Measurements from ENCODE around the gene RAB3IL1. TPM values are rescaled to one million over a fixed set of nuclear protein-coding genes. Genes with fewer than 3 reads are reported as not detected.

The RAB3IL1 gene
- total RNA-seq, 1 experiment from 2014 or later: 2.3 TPM

DNA sequence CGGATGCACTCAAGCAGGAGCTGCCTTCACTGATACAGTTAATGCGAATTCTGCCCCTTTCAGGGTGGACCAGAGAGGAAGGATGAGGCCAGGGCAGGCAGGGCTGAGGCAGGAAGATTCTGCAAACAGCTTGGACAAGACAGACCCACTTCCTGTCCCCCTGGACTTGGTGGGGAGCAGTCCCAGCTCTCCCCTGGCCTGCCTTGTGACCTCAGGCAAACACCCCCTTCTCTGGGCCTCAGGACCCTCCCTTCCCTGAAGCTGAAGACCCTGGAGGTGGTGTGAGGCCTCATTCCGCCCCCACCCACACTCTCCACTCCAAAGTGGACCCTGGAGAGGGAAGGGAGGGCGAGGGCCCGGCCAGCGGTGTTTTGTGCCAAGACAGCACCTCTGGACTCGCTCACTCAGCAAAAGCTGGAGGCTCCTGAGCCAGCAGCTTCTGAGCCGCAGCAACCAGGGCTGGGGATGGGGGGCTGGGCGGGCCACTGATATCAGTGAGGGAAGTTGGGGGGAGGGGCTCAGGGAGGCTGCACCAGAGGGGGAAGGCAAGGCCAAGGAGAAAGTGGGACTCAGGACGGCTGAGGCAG lies 8.5 kb downstream of the RAB3IL1 start:
- DNase-seq (ENCODE audit: unreplicated experiment): no peak
- H3K4me1 Mint-ChIP-seq (ENCODE audit: insufficient read depth, unreplicated experiment): no peaks in the 10 kb centered on the region
- no peaks in the 10 kb centered on the region for H3K27me3 Mint-ChIP-seq (ENCODE audit: insufficient read depth, unreplicated experiment)
- ChIA-PET CTCF (interaction anchor here (0.6 to 4.0 kb wide), 13 partner anchors 10 to 199 kb away, joined by 3 to 42 read pairs (median 4); no protein-coding TSS in a partner anchor), POLR2A (interaction anchor here (0.6 kb wide), 1 partner anchor 62 kb away, joined by 3 read pairs; no protein-coding TSS in a partner anchor)
- intact Hi-C loops (cut with micrococcal nuclease): no loop called here
- TF ChIP-seq, protein P1, sequence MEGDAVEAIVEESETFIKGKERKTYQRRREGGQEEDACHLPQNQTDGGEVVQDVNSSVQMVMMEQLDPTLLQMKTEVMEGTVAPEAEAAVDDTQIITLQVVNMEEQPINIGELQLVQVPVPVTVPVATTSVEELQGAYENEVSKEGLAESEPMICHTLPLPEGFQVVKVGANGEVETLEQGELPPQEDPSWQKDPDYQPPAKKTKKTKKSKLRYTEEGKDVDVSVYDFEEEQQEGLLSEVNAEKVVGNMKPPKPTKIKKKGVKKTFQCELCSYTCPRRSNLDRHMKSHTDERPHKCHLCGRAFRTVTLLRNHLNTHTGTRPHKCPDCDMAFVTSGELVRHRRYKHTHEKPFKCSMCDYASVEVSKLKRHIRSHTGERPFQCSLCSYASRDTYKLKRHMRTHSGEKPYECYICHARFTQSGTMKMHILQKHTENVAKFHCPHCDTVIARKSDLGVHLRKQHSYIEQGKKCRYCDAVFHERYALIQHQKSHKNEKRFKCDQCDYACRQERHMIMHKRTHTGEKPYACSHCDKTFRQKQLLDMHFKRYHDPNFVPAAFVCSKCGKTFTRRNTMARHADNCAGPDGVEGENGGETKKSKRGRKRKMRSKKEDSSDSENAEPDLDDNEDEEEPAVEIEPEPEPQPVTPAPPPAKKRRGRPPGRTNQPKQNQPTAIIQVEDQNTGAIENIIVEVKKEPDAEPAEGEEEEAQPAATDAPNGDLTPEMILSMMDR (IDR thresholded peaks at IDR 0.05; ENCODE audit: unreplicated experiment): no peak
- peaks cover 4% of the 10 kb centered on the region for H3K36me3 Mint-ChIP-seq (ENCODE audit: insufficient read depth, unreplicated experiment)
- no peak overlapping the region for H3K27ac Mint-ChIP-seq (ENCODE audit: low read depth, unreplicated experiment)
- no TSS peak for BruUV-seq (replicated peaks)
- no peak overlapping the region for H3K4me3 Mint-ChIP-seq (ENCODE audit: unreplicated experiment)
- no peaks in the 10 kb centered on the region for H3K9me3 Mint-ChIP-seq (ENCODE audit: unreplicated experiment)

DNA sequence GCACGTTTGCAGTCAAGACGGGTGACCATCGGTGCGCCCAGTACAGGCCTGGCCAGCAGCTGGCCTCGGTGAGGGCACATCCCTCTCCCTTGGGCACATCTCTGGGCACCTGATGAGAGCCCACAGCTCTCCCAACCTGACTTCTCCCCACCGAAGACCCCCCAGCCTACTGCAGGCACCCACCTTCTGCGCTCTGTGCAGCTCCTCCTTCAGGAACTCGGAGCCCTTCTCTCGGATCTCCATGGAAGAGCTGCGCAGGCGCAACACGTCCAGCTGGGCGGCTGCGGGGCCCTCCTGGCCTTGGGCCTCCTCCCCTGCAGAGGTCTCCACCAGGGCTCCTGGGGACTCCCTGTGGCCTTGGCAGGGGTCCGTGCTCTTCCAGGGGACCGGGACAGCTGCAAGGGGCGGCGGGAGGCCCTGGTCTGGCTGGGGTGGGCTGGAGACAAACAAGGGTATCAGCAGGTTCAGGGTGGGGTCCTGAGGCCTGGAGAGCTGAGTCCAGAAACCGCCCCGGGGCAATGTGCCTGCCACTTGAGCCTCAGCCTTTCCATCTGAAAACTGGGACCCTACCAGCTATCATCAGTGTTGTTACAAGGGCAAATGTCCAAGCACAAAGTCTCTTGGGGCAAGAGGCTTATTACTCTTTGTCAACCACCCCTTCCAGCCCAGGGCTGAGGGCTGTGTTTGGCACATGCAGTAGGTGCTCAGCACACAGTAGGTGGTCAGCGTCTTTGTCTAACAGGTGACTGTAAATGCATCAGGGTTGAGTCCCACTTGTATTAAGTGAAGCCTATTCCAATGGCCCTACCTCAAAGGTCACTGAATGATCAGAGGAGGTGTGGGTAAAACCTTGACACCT lies 9.3 kb downstream of the RAB3IL1 start:
- peaks cover 4% of the 10 kb centered on the region for H3K36me3 Mint-ChIP-seq (ENCODE audit: insufficient read depth, unreplicated experiment)
- ChIA-PET POLR2A (interaction anchor here (0.6 kb wide), 1 partner anchor 17 kb away, joined by 3 read pairs; no protein-coding TSS in a partner anchor), CTCF (interaction anchor here (0.6 to 4.0 kb wide), 12 partner anchors 9 to 200 kb away, joined by 3 to 42 read pairs (median 4); no protein-coding TSS in a partner anchor)
- no peak overlapping the region for H3K27ac Mint-ChIP-seq (ENCODE audit: low read depth, unreplicated experiment)
- TF ChIP-seq, protein P1 (IDR thresholded peaks at IDR 0.05; ENCODE audit: unreplicated experiment): no peak
- no peaks in the 10 kb centered on the region for H3K9me3 Mint-ChIP-seq (ENCODE audit: unreplicated experiment)
- H3K4me1 Mint-ChIP-seq (ENCODE audit: insufficient read depth, unreplicated experiment): no peaks in the 10 kb centered on the region
- H3K27me3 Mint-ChIP-seq (ENCODE audit: insufficient read depth, unreplicated experiment): no peaks in the 10 kb centered on the region
- H3K4me3 Mint-ChIP-seq (ENCODE audit: unreplicated experiment): no peak overlapping the region
- DNase-seq (ENCODE audit: unreplicated experiment): no peak
- intact Hi-C loops (cut with micrococcal nuclease): no loop called here
- no TSS peak for BruUV-seq (replicated peaks)

DNA sequence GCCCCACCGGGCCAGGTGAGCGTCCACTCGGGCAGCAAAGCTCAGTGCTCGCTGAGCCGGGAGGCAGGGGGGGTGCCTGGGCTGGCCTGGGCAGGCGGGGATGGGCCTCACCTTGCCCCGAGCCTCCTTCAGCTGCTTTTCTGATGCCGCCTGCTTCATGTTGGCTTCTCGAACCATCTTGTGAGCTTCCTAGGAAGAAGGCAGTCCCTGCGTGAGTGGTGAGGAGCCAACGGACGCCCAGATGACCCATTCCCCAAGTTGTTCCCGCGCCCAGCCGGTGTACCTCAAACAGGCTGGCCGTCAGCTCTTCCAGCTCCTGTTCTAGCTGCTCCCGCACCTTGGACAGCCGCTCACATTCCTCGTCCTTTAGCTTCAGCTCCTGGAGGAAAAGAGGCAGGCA lies 10.1 kb downstream of the RAB3IL1 start:
- no peaks in the 10 kb centered on the region for H3K27me3 Mint-ChIP-seq (ENCODE audit: insufficient read depth, unreplicated experiment)
- intact Hi-C loops (cut with micrococcal nuclease): no loop called here
- ChIA-PET CTCF (interaction anchor here (0.6 to 4.0 kb wide), 10 partner anchors 8 to 201 kb away, joined by 3 to 42 read pairs (median 3); partner anchors contain the start of gene BEST1), POLR2A (no interaction called here)
- H3K36me3 Mint-ChIP-seq (ENCODE audit: insufficient read depth, unreplicated experiment): peaks cover 4% of the 10 kb centered on the region
- no peaks in the 10 kb centered on the region for H3K9me3 Mint-ChIP-seq (ENCODE audit: unreplicated experiment)
- H3K27ac Mint-ChIP-seq (ENCODE audit: low read depth, unreplicated experiment): no peak overlapping the region
- DNase-seq (ENCODE audit: unreplicated experiment): no peak
- no peak overlapping the region for H3K4me3 Mint-ChIP-seq (ENCODE audit: unreplicated experiment)
- no TSS peak for BruUV-seq (replicated peaks)
- TF ChIP-seq, protein P1 (IDR thresholded peaks at IDR 0.05; ENCODE audit: unreplicated experiment): no peak
- H3K4me1 Mint-ChIP-seq (ENCODE audit: insufficient read depth, unreplicated experiment): no peaks in the 10 kb centered on the region

DNA sequence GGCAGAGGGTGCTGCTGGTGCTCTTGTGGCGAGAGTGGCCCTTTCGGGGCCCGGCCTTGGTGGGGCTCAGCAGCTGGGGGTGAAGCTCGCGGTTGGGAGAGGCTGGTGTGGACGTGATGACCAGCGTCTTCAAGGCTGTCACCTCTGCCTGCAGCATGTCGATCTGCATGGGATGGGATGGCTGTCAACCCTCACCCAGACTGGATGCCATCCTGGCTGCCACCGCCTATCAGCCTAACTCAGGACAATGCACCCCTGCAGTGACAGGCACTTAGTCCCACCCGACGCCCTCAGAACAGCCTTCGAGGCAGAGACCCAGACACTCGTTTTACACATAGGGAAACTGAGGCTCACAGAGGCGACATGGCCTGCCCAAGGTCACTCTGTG lies 10.8 kb downstream of the RAB3IL1 start:
- H3K27me3 Mint-ChIP-seq (ENCODE audit: insufficient read depth, unreplicated experiment): no peaks in the 10 kb centered on the region
- H3K4me3 Mint-ChIP-seq (ENCODE audit: unreplicated experiment): no peak overlapping the region
- H3K4me1 Mint-ChIP-seq (ENCODE audit: insufficient read depth, unreplicated experiment): no peaks in the 10 kb centered on the region
- no peaks in the 10 kb centered on the region for H3K9me3 Mint-ChIP-seq (ENCODE audit: unreplicated experiment)
- H3K27ac Mint-ChIP-seq (ENCODE audit: low read depth, unreplicated experiment): no peak overlapping the region
- peaks cover 4% of the 10 kb centered on the region for H3K36me3 Mint-ChIP-seq (ENCODE audit: insufficient read depth, unreplicated experiment)
- no TSS peak for BruUV-seq (replicated peaks)
- POLR2A ChIA-PET: no interaction called here
- intact Hi-C loops (cut with micrococcal nuclease): no loop called here
- no peak for DNase-seq (ENCODE audit: unreplicated experiment)
- CTCF ChIA-PET: interaction anchor here (0.7 to 4.0 kb wide), 3 partner anchors 8 to 175 kb away, joined by 3 to 42 read pairs (median 3); no protein-coding TSS in a partner anchor
- TF ChIP-seq, protein P1 (IDR thresholded peaks at IDR 0.05; ENCODE audit: unreplicated experiment): no peak

Measured in MCF 10A (cell line).